GM21528 (cell line): Measurements from ENCODE around the gene DNAH17.

ENCODE experiments used
- ATAC-seq: cut with Tn5 transposase; IDR thresholded peaks from one replicate; pipeline ENCODE4 v1.9.1; 2021; ENCODE audit warnings: mild to moderate bottlenecking, moderate library complexity; ENCODE audit not compliant: unreplicated experiment, low FRiP score

Gene DNAH17

GRCh38 chr17:78401891-78402290 lies 175.3 kb downstream of the DNAH17 start:
- no peak for ATAC-seq

GRCh38 chr17:78401246-78401645 lies 175.9 kb downstream of the DNAH17 start:
- no peak for ATAC-seq

GRCh38 chr17:78400581-78401240 lies 176.5 kb downstream of the DNAH17 start:
- no peak for ATAC-seq

- ATAC-seq: no peak
These were observed 177.5 kb downstream of the DNAH17 start for GRCh38 chr17:78399693-78400144.

- no peak for ATAC-seq
These were observed 178.0 kb downstream of the DNAH17 start for GRCh38 chr17:78399028-78399692.

- ATAC-seq: no peak
These were observed 178.8 kb downstream of the DNAH17 start for GRCh38 chr17:78398390-78398789.

GRCh38 chr17:78397681-78398101 lies 179.5 kb downstream of the DNAH17 start:
- no peak for ATAC-seq

- no peak for ATAC-seq
These were observed 180.5 kb downstream of the DNAH17 start for GRCh38 chr17:78396441-78397337.

- no peak for ATAC-seq
These were observed 182.0 kb downstream of the DNAH17 start for GRCh38 chr17:78395155-78395554.

- ATAC-seq: no peak
These were observed 183.0 kb downstream of the DNAH17 start for GRCh38 chr17:78394209-78394608.

- no peak for ATAC-seq
These were observed 183.6 kb downstream of the DNAH17 start for GRCh38 chr17:78393575-78393974.

GRCh38 chr17:78392295-78392694 lies 184.9 kb downstream of the DNAH17 start:
- no peak for ATAC-seq

GRCh38 chr17:78391843-78392242 lies 185.4 kb downstream of the DNAH17 start:
- no peak for ATAC-seq

GRCh38 chr17:78391051-78391431 lies 186.2 kb downstream of the DNAH17 start:
- ATAC-seq: no peak

GRCh38 chr17:78390241-78391050 lies 186.8 kb downstream of the DNAH17 start:
- ATAC-seq: no peak

GRCh38 chr17:78387977-78388941 lies 188.9 kb downstream of the DNAH17 start:
- no peak for ATAC-seq

GRCh38 chr17:78384479-78385175 lies 192.6 kb downstream of the DNAH17 start:
- ATAC-seq: no peak

- no peak for ATAC-seq
These were observed 193.3 kb downstream of the DNAH17 start for GRCh38 chr17:78383725-78384471.
